ENCODE results near the gene SYT2. TPM values are rescaled to one million over a fixed set of nuclear protein-coding genes. Genes with fewer than 3 reads are reported as not detected.
"Not testable (repeated sequence)": the region's sequence is repeated elsewhere in the genome, so short reads cannot be mapped to it uniquely, and the experiment has no call there.

SYT2 gene
- total RNA-seq, 1 donor from 2014 or later: 0.26 TPM

GRCh38 chr1:202623075-202623474 is 87.2 kb downstream of the SYT2 start:
- TF ChIP-seq CTCF (IDR thresholded peaks at IDR 0.05): no peak
- TF ChIP-seq EZH2 (IDR thresholded peaks at IDR 0.05): no peak
- no peak for TF ChIP-seq EZH2phosphoT487 (IDR thresholded peaks at IDR 0.05)
- Mint-ChIP-seq H3K36me3 (no peaks in the 10 kb centered on the region), H3K27me3 (ENCODE audit: insufficient read depth, low read depth) (peaks cover 5% of the 10 kb centered on the region), H3K4me3 (no peak overlapping the region), H3K4me1 (peaks cover 21% of the 10 kb centered on the region), H3K9me3 (no peaks in the 10 kb centered on the region), H3K27ac (no peak overlapping the region)
- Histone ChIP-seq H3K4me1 (peaks cover 12% of the 10 kb centered on the region), H3K4me3 (no peak overlapping the region), H2AFZ (replicated peaks) (peak overlapping the region; percentile 34), H4K20me1 (ENCODE audit: low read depth) (no peaks in the 10 kb centered on the region), H3K36me3 (no peaks in the 10 kb centered on the region), H3K79me2 (ENCODE audit: low read depth) (no peaks in the 10 kb centered on the region), H3K9me3 (ENCODE audit: low read depth) (no peaks in the 10 kb centered on the region), H3K4me2 (no peak overlapping the region), H3K9ac (no peak overlapping the region), H3K27me3 (no peaks in the 10 kb centered on the region), H3F3A (ENCODE audit: low read depth) (peaks cover 10% of the 10 kb centered on the region), H3K27ac (peak overlapping the region; percentile 46)
- DNase-seq (ENCODE audit: low spot score): no peak

- Mint-ChIP-seq H3K36me3 (no peaks in the 10 kb centered on the region), H3K4me3 (no peak overlapping the region), H3K4me1 (peaks cover 21% of the 10 kb centered on the region), H3K27me3 (ENCODE audit: insufficient read depth, low read depth) (peaks cover 5% of the 10 kb centered on the region), H3K27ac (peak overlapping the region; percentile 73), H3K9me3 (no peaks in the 10 kb centered on the region)
- H3K9ac ChIP-seq: no peak overlapping the region
- no peak overlapping the region for H3K4me2 ChIP-seq
- H3K4me3 ChIP-seq: no peak overlapping the region
- H3K27ac ChIP-seq: no peak overlapping the region
- H2AFZ ChIP-seq (replicated peaks): no peak overlapping the region
- H3K9me3 ChIP-seq (ENCODE audit: low read depth): no peaks in the 10 kb centered on the region
- DNase-seq (ENCODE audit: low spot score): peak; percentile 38
- H3F3A ChIP-seq (ENCODE audit: low read depth): peaks cover 10% of the 10 kb centered on the region
- no peaks in the 10 kb centered on the region for H3K79me2 ChIP-seq (ENCODE audit: low read depth)
- no peak for TF ChIP-seq EZH2 (IDR thresholded peaks at IDR 0.05)
- no peak for TF ChIP-seq EZH2phosphoT487 (IDR thresholded peaks at IDR 0.05)
- no peak for TF ChIP-seq CTCF (IDR thresholded peaks at IDR 0.05)
- H3K36me3 ChIP-seq: no peaks in the 10 kb centered on the region
- H3K27me3 ChIP-seq: no peaks in the 10 kb centered on the region
- peaks cover 12% of the 10 kb centered on the region for H3K4me1 ChIP-seq
- no peaks in the 10 kb centered on the region for H4K20me1 ChIP-seq (ENCODE audit: low read depth)
These were observed 87.9 kb downstream of the SYT2 start for GRCh38 chr1:202622388-202622787.

- Mint-ChIP-seq H3K27ac (peak overlapping the region; percentile 38), H3K9me3 (no peaks in the 10 kb centered on the region), H3K36me3 (no peaks in the 10 kb centered on the region), H3K4me1 (peaks cover 24% of the 10 kb centered on the region), H3K27me3 (ENCODE audit: insufficient read depth, low read depth) (peaks cover 7% of the 10 kb centered on the region), H3K4me3 (no peak overlapping the region)
- Histone ChIP-seq H3K4me3 (no peak overlapping the region), H3K36me3 (no peaks in the 10 kb centered on the region), H2AFZ (replicated peaks) (no peak overlapping the region), H3K4me1 (peaks cover 12% of the 10 kb centered on the region), H3K4me2 (no peak overlapping the region), H3K27ac (no peak overlapping the region), H3F3A (ENCODE audit: low read depth) (peaks cover 10% of the 10 kb centered on the region), H3K9ac (no peak overlapping the region), H3K27me3 (no peaks in the 10 kb centered on the region), H3K79me2 (ENCODE audit: low read depth) (no peaks in the 10 kb centered on the region), H3K9me3 (ENCODE audit: low read depth) (no peaks in the 10 kb centered on the region), H4K20me1 (ENCODE audit: low read depth) (no peaks in the 10 kb centered on the region)
- TF ChIP-seq CTCF (IDR thresholded peaks at IDR 0.05): no peak
- no peak for TF ChIP-seq EZH2 (IDR thresholded peaks at IDR 0.05)
- no peak for TF ChIP-seq EZH2phosphoT487 (IDR thresholded peaks at IDR 0.05)
- DNase-seq (ENCODE audit: low spot score): no peak
These were observed 88.8 kb downstream of the SYT2 start for GRCh38 chr1:202621446-202621845.

- not testable (repeated sequence) for H2AFZ ChIP-seq (replicated peaks); H3K9me3 Mint-ChIP-seq; H3K79me2 ChIP-seq (ENCODE audit: low read depth); H3K9me3 ChIP-seq (ENCODE audit: low read depth); H3K27me3 Mint-ChIP-seq (ENCODE audit: insufficient read depth, low read depth); H3K4me2 ChIP-seq; H3K9ac ChIP-seq; H3K36me3 ChIP-seq; H3K27ac ChIP-seq; H3K27ac Mint-ChIP-seq; H3K4me3 Mint-ChIP-seq; H3K36me3 Mint-ChIP-seq; H4K20me1 ChIP-seq (ENCODE audit: low read depth); DNase-seq (ENCODE audit: low spot score); H3K27me3 ChIP-seq; H3K4me3 ChIP-seq
- H3K4me1 Mint-ChIP-seq: peaks cover 37% of the 10 kb centered on the region
- Histone ChIP-seq H3F3A (ENCODE audit: low read depth) (peaks cover 10% of the 10 kb centered on the region), H3K4me1 (peaks cover 12% of the 10 kb centered on the region)
These were observed 90.2 kb downstream of the SYT2 start for GRCh38 chr1:202620036-202620435.
